ENCODE results near the gene SLC26A11. TPM values are rescaled to one million over a fixed set of nuclear protein-coding genes. Genes with fewer than 3 reads are reported as not detected.
"Not testable (repeated sequence)": the region's sequence is repeated elsewhere in the genome, so short reads cannot be mapped to it uniquely, and the experiment has no call there.

The SLC26A11 gene
- total RNA-seq, 1 experiment from 2014 or later = 19.0 TPM

DNA sequence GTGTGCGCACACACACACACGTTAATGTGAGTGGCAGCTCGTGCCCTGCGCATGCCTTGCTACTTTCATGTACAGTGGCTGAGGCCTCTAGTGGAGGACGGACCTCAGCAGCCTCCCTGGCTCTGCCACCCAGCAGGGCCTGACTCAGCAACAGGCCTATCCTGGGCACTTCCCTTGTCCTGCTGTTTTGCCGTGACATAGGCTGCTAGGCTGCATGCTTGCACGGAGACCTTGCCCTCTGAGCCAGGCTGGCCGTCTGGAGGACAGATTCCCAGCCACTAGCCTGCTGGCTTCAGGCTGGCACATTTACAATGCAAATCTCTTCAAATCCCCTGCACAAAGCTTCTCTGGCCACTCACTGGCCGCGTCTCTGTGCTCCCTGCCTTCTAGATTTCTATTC is 49.9 kb downstream of the SLC26A11 start:
- DNase-seq (ENCODE audit: low spot score) = peak; percentile 45
- in situ Hi-C loops (cut with HindIII; ENCODE audit: low sequenced_read_pairs) = no loop called here

DNA sequence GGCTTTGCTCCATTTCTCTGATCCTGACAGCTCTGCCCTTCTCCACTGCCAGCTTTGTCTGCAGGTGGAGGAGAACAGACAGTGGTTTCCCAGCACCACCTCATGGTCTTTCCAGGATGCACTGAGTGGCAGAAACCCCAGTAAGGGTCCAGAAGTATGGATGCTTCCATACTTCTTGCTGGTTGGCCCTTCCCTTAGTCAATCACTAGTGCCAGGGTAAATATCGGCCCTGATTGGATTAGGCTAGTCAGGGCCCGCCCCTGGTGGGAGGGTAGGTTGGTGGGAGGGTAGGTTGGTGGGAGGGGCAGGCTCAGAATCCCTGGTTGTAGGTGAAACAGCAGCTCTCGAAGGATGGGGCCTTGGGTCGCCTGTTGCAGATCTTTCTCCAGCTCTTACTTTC is 50.6 kb downstream of the SLC26A11 start:
- in situ Hi-C loops (cut with HindIII; ENCODE audit: low sequenced_read_pairs) = no loop called here
- no peak for DNase-seq (ENCODE audit: low spot score)

DNA sequence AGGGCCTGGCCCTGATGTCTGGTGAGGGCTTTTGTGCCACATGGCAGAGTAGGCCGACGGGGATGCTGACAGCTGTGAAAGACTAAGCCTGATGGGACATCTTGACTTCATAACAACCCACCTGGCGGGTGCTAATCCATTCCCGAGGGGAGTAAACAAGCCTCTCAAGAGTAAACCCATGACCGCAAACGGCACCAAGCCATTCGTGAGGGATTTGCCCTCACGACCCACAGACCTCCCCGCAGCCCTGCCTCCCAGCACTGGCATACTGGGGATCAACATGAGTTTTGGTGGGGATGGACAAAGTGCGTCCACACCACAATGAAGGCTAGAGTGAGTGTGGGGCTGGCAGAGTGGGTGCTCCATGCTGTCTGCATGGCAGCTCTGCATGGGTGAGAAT is 52.1 kb downstream of the SLC26A11 start:
- in situ Hi-C loops (cut with HindIII; ENCODE audit: low sequenced_read_pairs) = no loop called here
- no peak for DNase-seq (ENCODE audit: low spot score)

DNA sequence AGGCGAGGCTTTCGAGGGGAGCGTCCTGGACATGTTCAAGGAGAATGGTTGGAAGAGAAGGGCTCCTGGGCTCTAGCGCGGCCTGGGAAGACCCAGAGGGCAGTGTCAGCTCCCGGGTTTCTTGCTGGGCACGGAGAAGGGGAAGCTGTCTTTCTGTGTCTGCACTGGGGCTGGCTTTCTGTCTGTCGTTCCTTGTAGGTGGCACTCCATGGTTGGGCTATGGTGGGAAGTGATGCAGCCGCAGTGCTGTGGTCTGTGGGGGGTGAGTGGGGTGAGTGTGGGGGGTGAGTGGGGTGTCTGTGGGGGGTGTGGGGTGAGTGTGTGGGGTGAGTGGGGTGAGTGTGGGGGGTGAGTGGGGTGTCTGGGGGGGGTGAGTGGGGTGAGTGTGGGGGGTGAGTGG is 54.1 kb downstream of the SLC26A11 start:
- in situ Hi-C loops (cut with HindIII; ENCODE audit: low sequenced_read_pairs) = no loop called here
- no peak for DNase-seq (ENCODE audit: low spot score)

DNA sequence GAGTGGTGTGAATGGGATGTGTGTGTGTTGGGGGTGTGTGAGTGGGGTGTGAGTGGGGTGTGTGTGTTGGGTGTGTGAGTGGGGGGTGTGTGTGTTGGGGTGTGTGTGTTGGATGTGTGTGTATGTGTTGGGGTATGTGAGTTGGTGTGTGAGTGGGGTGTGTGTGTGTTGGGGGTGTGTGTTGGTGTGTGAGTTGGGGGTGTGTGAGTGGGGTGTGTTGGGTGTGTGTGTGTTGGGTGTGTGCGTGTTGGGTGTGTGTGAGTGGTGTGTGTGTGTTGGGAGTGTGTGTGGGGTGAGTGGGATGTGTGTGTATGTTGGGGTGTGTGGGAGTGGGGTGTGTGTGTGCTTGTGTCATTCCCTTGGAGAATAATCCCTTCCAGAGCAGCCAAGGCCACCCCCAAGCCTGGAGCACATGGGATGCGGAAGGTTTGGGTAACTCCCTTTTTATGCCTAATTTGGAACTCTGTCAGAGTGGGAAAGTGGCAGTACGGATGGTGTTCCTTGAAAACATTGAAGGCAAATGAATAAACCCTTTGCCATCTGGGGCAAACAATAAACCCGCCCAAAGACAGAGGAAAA is 54.7 kb downstream of the SLC26A11 start:
- DNase-seq (ENCODE audit: low spot score) = no peak
- in situ Hi-C loops (cut with HindIII; ENCODE audit: low sequenced_read_pairs) = no loop called here

DNA sequence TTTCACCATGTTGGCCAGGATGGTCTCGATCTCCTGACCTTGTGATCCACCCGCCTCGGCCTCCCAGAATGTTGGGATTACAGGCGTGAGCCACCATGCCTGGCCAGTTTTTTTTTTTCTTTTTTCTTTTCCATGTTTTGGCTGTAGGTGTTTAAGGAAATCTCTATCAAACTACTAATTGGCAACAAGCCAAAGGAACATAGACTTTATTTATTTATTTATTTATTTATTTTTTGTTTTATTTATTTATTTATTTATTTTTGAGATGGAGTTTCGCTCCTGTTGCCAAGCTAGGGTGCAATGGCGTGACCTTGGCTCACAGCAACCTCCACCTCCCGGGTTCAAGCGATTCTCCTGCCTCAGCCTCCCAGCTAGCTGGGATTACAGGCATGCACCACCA is 55.6 kb downstream of the SLC26A11 start:
- DNase-seq (ENCODE audit: low spot score); in situ Hi-C loops (cut with HindIII; ENCODE audit: low sequenced_read_pairs): not testable (repeated sequence)

DNA sequence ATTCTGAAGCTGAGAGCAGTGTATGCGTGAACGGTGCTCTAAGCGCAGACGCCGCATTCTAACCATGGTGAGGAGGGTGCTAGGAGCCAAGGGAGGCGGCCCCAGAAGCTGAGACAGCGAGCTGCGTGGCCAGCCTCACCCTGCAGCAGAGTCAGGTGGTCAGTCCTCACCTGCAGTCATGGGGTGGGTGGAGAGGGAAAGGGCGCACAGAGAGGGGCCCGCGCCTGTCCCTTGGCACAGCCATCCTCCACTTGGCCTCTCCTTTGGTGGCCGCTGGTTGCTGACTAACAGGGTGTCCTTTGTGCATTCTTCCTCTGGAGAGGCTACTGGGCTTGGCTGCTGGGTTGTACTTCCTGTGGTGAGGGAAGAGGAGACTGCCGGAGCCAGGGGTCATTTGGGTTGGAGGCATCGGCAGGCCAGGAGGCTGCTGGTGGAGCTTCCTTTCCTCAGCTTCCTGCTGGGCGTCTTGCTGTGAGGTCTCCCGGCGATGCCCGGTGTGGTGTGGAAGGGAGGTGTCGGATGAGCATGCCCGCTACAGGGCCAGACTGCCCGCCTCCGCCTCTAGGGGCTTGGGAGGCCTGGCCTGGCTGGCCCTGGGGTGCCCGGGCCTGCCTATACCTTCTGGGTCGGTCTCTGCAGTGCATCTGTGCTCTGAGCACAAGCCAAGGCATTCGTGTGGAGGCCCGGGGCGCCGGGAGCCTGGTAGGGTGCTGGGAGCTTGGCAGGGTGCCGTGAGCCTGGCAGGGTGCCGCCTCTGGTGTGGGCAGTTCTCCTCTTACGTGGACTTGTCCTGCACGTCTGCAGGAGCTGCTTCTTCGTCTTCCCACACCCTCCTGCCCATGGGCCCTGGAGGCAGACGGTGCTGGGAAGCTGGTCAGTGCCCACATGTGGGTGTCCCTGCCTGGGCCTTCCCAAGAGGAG is 57.8 kb downstream of the SLC26A11 start:
- no peak for DNase-seq (ENCODE audit: low spot score)
- in situ Hi-C loops (cut with HindIII; ENCODE audit: low sequenced_read_pairs) = no loop called here

DNA sequence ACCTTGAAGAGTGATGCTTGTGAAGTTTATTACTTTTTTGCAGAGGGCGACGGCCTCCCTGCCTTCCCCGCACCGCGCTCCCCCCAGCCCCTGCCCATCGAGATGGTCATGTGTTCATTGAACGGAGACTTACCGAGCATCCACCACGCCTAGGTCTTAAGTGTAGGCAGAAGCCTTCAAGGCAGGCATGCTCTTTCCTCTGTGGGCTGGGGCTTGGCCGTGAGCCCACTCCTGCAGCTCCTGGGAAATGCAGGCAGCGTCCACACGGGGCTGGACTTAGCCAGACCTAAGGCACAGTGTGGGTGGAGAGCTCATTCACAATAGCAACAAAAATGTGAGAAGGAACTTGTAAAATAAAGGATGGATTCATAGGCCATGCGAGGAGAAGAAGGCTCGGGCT is 59.7 kb downstream of the SLC26A11 start:
- in situ Hi-C loops (cut with HindIII; ENCODE audit: low sequenced_read_pairs) = no loop called here
- DNase-seq (ENCODE audit: low spot score) = no peak

DNA sequence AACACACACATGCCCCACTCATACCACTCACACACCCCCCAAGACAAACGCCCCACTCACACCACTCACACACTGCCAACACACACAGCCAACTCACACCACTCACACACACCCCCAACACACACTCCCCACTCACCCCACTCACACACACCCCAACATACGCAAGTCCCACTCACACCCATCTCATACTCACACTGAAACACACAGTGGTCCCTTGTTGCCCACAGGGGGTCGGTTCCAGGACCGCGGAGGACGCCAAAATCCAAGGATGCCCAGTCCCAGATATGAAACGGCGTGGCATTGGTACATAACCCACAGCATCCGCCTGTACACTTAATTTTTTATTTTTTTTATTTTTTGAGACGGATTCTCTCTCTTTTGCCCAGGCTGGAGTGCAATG is 61.3 kb downstream of the SLC26A11 start:
- in situ Hi-C loops (cut with HindIII; ENCODE audit: low sequenced_read_pairs) = no loop called here
- no peak for DNase-seq (ENCODE audit: low spot score)

DNA sequence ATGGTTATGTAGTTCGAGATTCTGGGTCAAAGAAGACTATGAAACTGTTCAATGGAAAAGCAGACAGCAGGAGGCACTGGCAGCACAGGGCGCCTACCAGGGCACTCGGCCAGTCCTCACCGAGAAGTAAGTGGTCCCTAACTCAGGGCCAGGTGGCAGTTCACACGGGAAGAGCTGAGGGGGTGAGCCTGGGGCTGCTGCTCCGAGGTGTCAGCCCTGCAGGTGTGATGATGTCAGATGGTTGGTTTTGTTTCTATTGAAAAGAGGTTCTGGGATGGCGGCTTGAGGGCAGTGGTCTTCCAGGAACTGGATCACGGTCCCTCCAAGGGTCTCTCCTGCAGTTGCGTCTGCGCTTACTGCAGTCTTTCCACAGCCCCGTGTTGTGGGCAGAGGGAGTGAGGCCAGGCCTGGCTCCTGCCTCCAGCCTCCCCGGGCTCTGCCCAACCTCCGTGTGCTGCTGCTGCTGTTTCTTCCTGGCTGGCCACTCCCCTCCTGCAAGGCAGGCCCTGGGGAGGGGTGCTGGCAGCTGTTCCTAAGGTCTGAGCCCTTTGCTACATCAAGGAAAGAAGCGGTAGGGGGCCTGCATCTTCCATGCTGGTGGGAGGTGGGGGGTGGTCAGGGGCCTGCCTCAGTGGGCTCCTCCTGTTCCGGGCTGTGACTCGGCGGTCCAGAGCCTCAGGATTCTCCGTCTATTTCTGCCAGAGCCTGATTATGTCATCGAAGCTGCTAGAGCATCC is 63.1 kb downstream of the SLC26A11 start:
- in situ Hi-C loops (cut with HindIII; ENCODE audit: low sequenced_read_pairs) = no loop called here
- no peak for DNase-seq (ENCODE audit: low spot score)

DNA sequence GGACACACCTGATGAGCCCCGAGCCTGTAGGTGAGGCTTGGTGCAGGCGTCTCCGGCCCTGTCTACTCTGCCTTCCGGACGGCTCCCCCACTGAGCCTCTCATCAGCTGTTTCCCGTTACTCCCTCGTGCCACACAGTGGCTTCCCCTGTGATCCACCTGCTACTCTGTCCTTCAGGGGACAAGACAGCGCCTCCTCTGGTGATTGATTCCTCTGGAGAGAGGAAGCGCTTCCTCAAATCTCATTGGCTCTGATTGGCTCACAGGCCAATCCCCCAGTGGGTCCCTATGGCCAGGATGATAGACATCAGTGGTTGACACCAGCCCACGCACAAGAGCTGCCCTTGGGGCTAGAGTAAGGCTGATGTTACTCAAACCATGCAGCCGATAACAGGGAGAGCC is 64.4 kb downstream of the SLC26A11 start:
- DNase-seq (ENCODE audit: low spot score) = no peak
- in situ Hi-C loops (cut with HindIII; ENCODE audit: low sequenced_read_pairs) = no loop called here

DNA sequence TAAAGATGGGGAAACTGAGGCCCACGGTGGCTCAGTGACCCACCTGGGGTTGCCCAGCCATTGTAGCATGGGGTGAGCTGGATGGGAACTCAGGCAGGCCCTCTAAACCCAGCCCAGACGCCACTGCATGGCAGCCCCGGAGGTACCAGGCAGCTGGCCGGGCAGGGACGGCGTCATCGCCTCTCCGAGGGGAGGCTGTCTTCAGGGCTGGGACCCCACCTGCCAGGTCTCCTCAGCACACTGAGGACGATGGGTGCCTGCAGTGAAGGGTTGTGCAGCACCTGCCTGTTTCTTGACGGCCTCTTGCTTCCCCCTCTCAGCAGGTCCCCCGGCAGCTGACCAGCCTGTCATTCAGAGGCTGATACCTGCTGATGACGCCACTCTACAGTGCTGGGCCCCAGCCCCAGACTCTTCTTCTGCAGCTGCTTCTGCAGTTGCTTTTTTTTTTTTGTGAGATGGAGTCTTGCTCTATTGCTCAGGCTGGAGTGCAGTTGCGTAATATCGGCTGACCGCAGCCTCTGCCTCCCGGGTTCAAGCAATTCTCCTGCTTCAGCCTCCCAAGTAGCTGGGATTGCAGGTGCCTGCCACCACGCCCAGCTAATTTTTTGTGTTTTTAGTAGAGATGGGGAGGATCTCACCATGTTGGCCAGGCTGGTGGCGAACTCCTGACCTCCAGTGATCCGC is 65.2 kb downstream of the SLC26A11 start:
- in situ Hi-C loops (cut with HindIII; ENCODE audit: low sequenced_read_pairs) = no loop called here
- DNase-seq (ENCODE audit: low spot score) = no peak

DNA sequence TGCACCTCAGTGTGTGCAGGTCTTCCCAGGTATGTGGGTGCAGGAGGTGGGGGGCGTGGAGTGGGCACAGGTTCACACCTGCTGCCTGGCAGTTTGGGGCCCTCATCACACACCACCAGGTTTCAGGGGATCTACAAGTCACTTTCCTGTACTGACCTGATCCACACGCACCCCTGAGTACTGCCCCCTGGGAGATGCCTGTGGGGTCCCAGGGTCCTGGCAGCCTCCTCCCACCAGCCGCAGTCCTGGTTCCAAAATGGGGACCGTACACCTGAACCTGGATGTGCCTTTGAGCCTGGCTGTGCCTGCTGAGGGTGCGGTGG is 66.4 kb downstream of the SLC26A11 start:
- in situ Hi-C loops (cut with HindIII; ENCODE audit: low sequenced_read_pairs) = no loop called here
- DNase-seq (ENCODE audit: low spot score) = no peak

DNA sequence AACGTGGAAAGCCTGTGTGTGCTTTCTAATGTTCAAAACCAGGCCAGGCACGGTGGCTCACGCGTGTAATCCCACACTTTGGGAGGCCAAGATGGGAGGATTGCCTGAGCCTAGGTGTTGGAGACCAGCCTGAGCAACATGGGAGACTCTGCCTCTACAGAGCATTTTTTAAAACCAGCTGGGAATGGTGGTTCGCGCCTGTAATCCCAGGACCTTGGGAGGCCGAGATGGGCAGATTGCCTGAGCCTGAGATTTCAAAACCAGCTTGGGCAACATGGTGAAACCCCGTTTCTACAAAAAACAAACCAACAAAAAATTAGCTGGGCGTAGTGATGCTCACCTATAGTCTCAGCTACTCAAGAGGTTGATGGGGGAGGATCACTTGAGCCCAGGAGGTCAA is 66.8 kb downstream of the SLC26A11 start:
- DNase-seq (ENCODE audit: low spot score) = no peak
- in situ Hi-C loops (cut with HindIII; ENCODE audit: low sequenced_read_pairs) = no loop called here

DNA sequence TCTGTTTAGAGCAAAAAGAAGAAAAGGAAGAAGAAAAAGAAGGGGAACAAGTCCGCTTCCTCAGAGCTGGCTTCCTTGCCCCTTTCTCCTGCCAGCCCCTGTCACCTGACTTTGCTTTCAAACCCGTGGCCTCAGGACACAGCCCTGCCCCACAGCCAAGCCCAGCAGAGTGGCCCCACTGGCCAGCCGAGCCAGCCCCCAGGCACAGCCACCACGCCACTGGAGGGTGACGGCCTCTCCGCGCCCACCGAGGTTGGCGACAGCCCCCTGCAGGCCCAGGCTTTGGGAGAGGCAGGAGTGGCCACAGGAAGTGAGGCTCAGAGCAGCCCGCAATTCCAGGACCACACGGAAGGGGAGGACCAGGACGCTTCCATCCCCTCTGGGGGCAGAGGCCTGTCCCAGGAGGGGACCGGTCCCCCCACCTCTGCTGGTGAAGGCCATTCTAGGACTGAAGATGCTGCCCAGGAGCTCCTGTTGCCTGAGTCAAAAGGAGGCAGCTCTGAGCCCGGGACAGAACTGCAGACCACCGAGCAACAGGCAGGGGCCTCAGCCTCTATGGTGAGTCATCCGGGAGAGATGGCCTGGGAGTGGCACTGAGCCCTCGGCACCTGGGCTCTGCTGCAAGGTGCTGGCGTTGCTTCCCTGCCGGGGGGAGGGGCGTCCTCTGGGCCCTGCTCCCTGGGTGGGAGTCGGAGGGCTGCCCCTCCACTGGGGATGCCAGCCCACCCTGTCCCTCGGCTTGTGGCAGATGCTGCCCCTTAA is 67.8 kb downstream of the SLC26A11 start:
- DNase-seq (ENCODE audit: low spot score) = no peak
- in situ Hi-C loops (cut with HindIII; ENCODE audit: low sequenced_read_pairs) = no loop called here

DNA sequence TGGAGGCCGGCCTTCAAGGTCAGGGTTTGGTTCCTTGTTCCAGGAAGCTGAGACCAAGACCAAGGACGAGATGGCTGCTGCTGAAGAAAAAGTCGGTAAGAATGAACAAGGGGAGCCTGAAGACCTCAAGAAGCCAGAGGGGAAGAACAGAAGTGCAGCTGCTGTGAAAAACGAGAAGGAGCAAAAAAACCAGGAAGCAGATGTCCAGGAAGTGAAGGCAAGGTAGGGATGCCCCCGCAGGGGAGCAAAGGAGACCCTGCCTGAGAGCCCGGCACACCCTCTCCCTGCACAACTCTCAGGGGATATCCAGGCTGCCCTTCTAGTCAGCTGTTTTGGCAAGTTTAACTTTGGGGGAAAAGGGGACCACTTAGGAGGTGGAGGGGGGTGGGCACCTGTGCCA is 69.4 kb downstream of the SLC26A11 start:
- in situ Hi-C loops (cut with HindIII; ENCODE audit: low sequenced_read_pairs) = no loop called here

DNA sequence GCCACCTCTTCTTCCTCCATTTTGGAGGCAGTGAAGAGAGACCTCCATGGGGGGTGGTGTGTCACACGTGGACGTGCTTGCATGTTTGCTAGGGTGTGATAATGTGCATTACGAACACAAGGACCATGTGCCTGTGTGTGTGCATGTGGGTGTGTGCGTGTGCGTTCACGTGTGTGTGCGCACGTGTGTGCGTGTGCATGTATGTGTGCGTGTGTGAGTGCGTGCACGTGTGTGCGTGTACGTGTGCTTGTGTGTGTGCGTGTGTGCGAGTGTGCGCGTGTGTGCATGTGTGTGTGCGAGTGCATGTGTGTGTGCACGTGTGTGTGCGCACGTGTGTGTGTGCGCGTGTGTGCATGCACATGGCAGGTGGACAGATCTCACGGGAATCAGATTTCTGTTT is 69.9 kb downstream of the SLC26A11 start:
- in situ Hi-C loops (cut with HindIII; ENCODE audit: low sequenced_read_pairs) = no loop called here
- no peak for DNase-seq (ENCODE audit: low spot score)

More for the DNA sequence above, 69.4 kb downstream of the SLC26A11 start:
- DNase-seq (ENCODE audit: low spot score) = no peak

DNA sequence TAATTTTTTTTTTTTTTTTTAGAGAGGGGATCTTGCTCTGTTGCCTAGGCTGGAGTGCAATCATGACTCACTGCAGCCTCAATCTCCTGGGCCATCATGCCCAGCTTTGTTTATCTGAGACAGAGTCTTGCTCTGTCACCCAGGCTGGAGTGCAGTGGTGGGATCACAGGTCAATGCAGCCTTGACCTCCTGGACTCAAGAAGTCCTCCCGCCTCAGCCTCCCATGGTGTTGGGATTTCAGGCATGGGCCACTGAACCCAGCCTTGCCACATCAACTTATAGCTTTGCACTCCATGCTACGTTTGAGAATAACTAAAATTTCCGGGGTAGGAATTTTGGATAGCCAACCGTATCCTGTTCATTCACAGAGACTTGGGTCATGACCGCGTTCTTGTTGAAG is 71.0 kb downstream of the SLC26A11 start:
- in situ Hi-C loops (cut with HindIII; ENCODE audit: low sequenced_read_pairs) = no loop called here
- no peak for DNase-seq (ENCODE audit: low spot score)

Data from G401 (cell line).